Osteoblast (primary cell): ENCODE results near the gene VN1R5. TPM values are rescaled to one million over a fixed set of nuclear protein-coding genes. Genes with fewer than 3 reads are reported as not detected.
"Not testable (repeated sequence)": the region's sequence is repeated elsewhere in the genome, so short reads cannot be mapped to it uniquely, and the experiment has no call there.

Experiments
- DNase-seq: peaks from one replicate; pipeline ENCODE4 v3.0.0; 2011; ENCODE audit warnings: low spot score, mixed read lengths; ENCODE audit not compliant: insufficient read length; ENCODE audit errors: missing footprints
- H2AFZ ChIP-seq: 2 replicates; pipeline ENCODE4 v1.6.0; 2011; ENCODE audit warnings: mild to moderate bottlenecking, low read length
- H3K27ac ChIP-seq: 2 replicates; pipeline ENCODE4 v1.5.1; 2011; ENCODE audit warnings: mild to moderate bottlenecking, low read depth, low read length, moderate library complexity
- H3K27me3 ChIP-seq: 2 replicates; pipeline ENCODE4 v1.6.0; 2012; ENCODE audit warnings: mild to moderate bottlenecking, control low read depth, inconsistent platforms, low read length, moderate library complexity; ENCODE audit not compliant: insufficient read depth
- H3K36me3 ChIP-seq: 2 replicates; pipeline ENCODE4 v1.5.1; 2011; ENCODE audit warnings: mild to moderate bottlenecking, low read length, control low read depth, moderate library complexity; ENCODE audit not compliant: insufficient read depth
- H3K4me1 ChIP-seq: 2 replicates; pipeline ENCODE4 v1.5.1; 2011; ENCODE audit warnings: mild to moderate bottlenecking, low read length, control low read depth, moderate library complexity; ENCODE audit not compliant: insufficient read depth
- H3K4me2 ChIP-seq: 2 replicates; pipeline ENCODE4 v1.6.0; 2011; ENCODE audit warnings: mild to moderate bottlenecking, low read length; ENCODE audit not compliant: insufficient read depth
- H3K4me3 ChIP-seq: fragments of 200-600 bp; sonication (generic); 3 replicates; pipeline ENCODE4 v1.5.1; 2012; ENCODE audit warnings: mild to moderate bottlenecking, low read length, inconsistent platforms; ENCODE audit not compliant: insufficient read depth
- H3K79me2 ChIP-seq: 2 replicates; pipeline ENCODE4 v1.6.0; 2012; ENCODE audit warnings: mild to moderate bottlenecking, low read length, control low read depth, inconsistent platforms; ENCODE audit not compliant: insufficient read depth
- H3K9me3 ChIP-seq: 2 replicates; pipeline ENCODE4 v1.5.1; 2011; ENCODE audit warnings: low read depth, low read length, control low read depth
- H4K20me1 ChIP-seq: 2 replicates; pipeline ENCODE4 v1.6.0; 2012; ENCODE audit warnings: mild to moderate bottlenecking, low read length, control low read depth; ENCODE audit not compliant: insufficient read depth
- CTCF ChIP-seq: IDR thresholded peaks from 2 replicates; pipeline ENCODE4 v1.5.1; 2011; ENCODE audit warnings: mild to moderate bottlenecking, low read depth, low read length, moderate library complexity; ENCODE audit errors: extremely low read depth
- total RNA-seq: library from RNA; depleted of rRNA; stranded (reverse); fragments of >200 nt; gene quantifications from 2 replicates; pipeline ENCODE4 v1.2.3, GENCODE V29; 2012

Gene VN1R5
- total RNA-seq = not detected in 2 replicates

DNA sequence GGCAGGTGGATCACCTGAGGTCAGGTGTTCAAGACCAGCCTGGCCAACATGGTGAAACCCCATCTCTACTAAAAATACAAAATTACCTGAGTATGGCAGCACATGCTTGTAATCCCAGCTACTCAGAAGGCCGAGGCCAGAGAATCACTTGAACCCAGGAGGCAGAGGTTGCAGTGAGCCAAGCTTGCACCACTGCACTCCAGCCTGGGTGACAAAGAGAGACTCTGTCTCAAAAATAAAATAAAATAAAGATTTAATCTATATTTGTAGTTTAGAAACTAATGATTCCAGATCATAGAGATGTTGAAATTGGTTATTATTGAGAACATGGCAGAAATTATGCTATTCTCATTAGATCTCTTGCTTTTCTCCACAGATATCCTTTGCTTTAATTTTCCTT lies at the start of gene VN1R5:
TSS of gene VN1R5 (plus strand) at position 301 of the 400 bp plus-strand sequence.
- H3K27me3 ChIP-seq, H3K4me2 ChIP-seq, H3K36me3 ChIP-seq, H3K4me3 ChIP-seq, H2AFZ ChIP-seq, H3K79me2 ChIP-seq, H3K27ac ChIP-seq, H3K4me1 ChIP-seq, DNase-seq, H4K20me1 ChIP-seq, H3K9me3 ChIP-seq: not testable (repeated sequence)

DNA sequence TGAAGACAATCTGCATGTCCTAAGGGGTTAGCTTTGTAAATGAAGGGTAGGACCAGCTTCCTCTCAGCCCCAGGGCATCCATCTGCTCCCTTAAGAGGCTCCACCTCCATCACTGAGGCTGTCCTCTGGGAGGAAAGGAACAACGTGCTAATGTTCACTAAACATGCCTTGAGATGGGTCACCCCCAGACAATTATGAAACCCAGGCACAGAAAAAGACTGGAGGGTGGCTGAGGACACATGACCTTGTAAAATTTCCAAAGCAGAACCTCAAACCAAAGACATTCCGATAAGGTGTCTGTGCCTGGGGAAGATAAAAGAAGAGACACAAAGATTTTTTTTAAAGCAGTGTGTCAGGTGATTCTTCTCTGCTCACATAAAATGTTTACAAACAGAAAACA lies 46.5 kb upstream of the VN1R5 start:
- Histone ChIP-seq H3K79me2 (peaks cover 56% of the 10 kb centered on the region), H3K4me1 (peaks cover 12% of the 10 kb centered on the region), H3K27ac (no peak overlapping the region), H3K27me3 (no peaks in the 10 kb centered on the region), H2AFZ (no peak overlapping the region), H3K4me3 (peak overlapping the region; percentile 91), H3K4me2 (peak overlapping the region; percentile 93), H3K9me3 (no peaks in the 10 kb centered on the region), H3K36me3 (peaks cover 6% of the 10 kb centered on the region), H4K20me1 (peaks cover 6% of the 10 kb centered on the region)
- no peak for TF ChIP-seq CTCF
- DNase-seq = no peak

GRCh38 chr1:247210062-247210375 lies 45.9 kb upstream of the VN1R5 start:
- H3K27ac ChIP-seq = peak overlapping the region; percentile 70

DNA sequence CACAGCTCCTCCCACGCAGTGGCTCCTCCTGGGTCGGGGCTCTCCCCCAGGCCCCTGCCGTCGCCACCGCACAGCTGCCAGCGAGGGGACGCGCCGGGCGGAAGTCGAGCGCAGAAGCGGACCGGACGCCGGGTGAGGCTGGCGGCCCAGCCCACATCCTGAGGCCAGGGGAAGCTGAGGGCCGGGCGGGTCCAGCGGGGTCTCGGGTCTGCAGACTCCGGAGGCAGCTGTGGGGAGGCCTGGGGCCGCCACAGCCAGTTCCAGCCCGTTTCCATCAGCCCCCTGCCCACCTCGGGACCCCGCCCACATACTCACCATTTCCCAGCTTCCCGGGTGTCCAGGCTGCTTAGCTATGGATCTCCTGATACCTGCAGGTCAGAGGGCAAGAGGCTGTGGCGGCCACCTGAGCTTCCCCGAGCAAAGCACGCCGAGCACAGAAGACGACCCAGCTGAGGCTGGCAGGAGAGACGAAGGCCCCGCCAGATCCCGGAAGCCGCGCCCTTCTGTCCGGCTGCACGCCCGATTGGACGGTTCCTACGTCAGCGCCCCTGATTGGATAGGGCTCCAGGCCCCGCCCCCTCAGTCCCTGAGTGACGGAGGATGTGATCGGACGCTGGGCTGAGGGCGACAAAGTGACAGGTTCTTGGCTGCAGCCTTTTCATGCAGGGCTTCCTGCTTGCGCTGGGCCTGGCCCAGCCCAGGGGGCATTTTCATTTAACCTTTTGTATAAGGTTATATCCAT lies 45.3 kb upstream of the VN1R5 start:
- no peaks in the 10 kb centered on the region for H3K27me3 ChIP-seq
- peak overlapping the region; percentile 94 for H2AFZ ChIP-seq
- H3K36me3 ChIP-seq = peaks cover 6% of the 10 kb centered on the region
- no peak for TF ChIP-seq CTCF
- peaks cover 49% of the 10 kb centered on the region for H3K79me2 ChIP-seq
- DNase-seq = peak; percentile 99
- H3K4me3 ChIP-seq = peak overlapping the region; percentile 91
- peak overlapping the region; percentile 93 for H3K4me2 ChIP-seq
- H3K4me1 ChIP-seq = peaks cover 12% of the 10 kb centered on the region
- peaks cover 6% of the 10 kb centered on the region for H4K20me1 ChIP-seq
- H3K27ac ChIP-seq = peak overlapping the region; percentile 70
- no peaks in the 10 kb centered on the region for H3K9me3 ChIP-seq

More at GRCh38 chr1:247210062-247210375, 45.9 kb upstream of the VN1R5 start:
- H4K20me1 ChIP-seq = peaks cover 6% of the 10 kb centered on the region
- no peaks in the 10 kb centered on the region for H3K27me3 ChIP-seq
- peak overlapping the region; percentile 91 for H3K4me3 ChIP-seq
- DNase-seq = no peak
- H3K4me1 ChIP-seq = peaks cover 12% of the 10 kb centered on the region
- H3K4me2 ChIP-seq = peak overlapping the region; percentile 93
- peak overlapping the region; percentile 94 for H2AFZ ChIP-seq
- H3K79me2 ChIP-seq = peaks cover 52% of the 10 kb centered on the region
- no peak for TF ChIP-seq CTCF
- H3K9me3 ChIP-seq = no peaks in the 10 kb centered on the region
- peaks cover 6% of the 10 kb centered on the region for H3K36me3 ChIP-seq
